ENCODE results near the gene NLRP6.
"Not testable (repeated sequence)": the region's sequence is repeated elsewhere in the genome, so short reads cannot be mapped to it uniquely, and the experiment has no call there.

DNA sequence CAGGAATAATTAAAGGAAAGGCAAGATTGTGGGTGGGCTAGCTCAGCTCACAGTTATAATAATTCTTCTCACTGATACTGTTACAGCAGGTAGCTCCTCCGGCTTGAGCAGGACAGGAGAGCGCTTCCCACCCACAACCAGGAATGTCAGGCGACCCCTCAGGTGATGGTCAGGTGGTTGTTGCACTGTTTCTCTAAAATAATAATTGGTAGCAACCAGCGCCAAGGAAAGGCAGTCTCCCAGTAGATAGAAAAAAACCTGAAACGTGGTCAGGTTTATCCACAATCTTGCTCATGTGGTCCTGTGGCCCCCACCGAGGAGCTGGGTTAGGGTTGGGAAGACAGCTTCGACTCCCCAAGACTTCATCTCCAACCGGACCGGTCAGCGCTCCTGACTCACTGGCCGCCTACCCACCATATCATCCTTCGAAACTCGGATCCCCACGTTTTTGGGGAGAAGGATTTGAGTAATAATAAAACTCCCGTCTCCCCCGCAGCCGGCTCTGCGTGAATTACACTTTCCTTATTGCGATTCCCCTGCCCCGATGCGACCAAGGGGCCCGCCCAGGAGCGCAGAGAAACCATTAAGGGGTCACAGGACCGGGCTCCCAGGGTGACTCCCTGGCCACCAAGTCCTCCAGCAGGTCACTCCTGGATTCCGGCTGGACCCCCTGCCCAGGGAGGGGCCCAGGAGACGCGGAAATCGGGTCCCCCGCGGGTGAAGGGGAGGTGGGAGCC lies 39.6 kb downstream of the NLRP6 start:
- not testable (repeated sequence) for TF ChIP-seq SUZ12 (IDR thresholded peaks at IDR 0.05); ELF4 (IDR thresholded peaks at IDR 0.05); FOXA1 (IDR thresholded peaks at IDR 0.05); SP1 (IDR thresholded peaks at IDR 0.05); FOXM1 (IDR thresholded peaks at IDR 0.05; ENCODE audit: borderline replicate concordance); L3MBTL2 (conservative IDR thresholded peaks at IDR 0.05); BHLHE40 (IDR thresholded peaks at IDR 0.05; ENCODE audit: borderline replicate concordance); ZNF384 (IDR thresholded peaks at IDR 0.05); LEF1 (IDR thresholded peaks at IDR 0.05; ENCODE audit: borderline replicate concordance); FOXK2 (IDR thresholded peaks at IDR 0.05); TARDBP (IDR thresholded peaks at IDR 0.05)

Data from HEK293T (cell line).